Karpas-422 (cell line): ENCODE data around the gene RTN4RL1. TPM values are rescaled to one million over a fixed set of nuclear protein-coding genes. Genes with fewer than 3 reads are reported as not detected.

Experiments used
- DNase-seq: peaks from one replicate; pipeline ENCODE4 v3.0.0-alpha.2; 2015
- H2AFZ ChIP-seq: fragments of 200-600 bp; sonication (generic); 2 replicates; pipeline ENCODE4 v1.6.1; 2014; ENCODE audit warnings: antibody characterized with exemption, low read length, mixed read lengths
- H3K27ac ChIP-seq: fragments of 200-600 bp; sonication (generic); 2 replicates; pipeline ENCODE4 v1.5.1; 2014; ENCODE audit warnings: mild to moderate bottlenecking, low read length, moderate library complexity
- H3K27me3 ChIP-seq: fragments of 200-600 bp; sonication (generic); 2 replicates; pipeline ENCODE4 v1.6.1; 2014; ENCODE audit warnings: low read length, mixed read lengths
- H3K36me3 ChIP-seq: fragments of 200-600 bp; sonication (generic); 2 replicates; pipeline ENCODE4 v1.6.1; 2014; ENCODE audit warnings: low read length, mixed read lengths; ENCODE audit not compliant: insufficient read depth
- H3K4me1 ChIP-seq: fragments of 200-600 bp; sonication (generic); 2 replicates; pipeline ENCODE4 v1.6.1; 2014; ENCODE audit warnings: mild to moderate bottlenecking, low read length, mixed read lengths
- H3K4me2 ChIP-seq: fragments of 200-600 bp; sonication (generic); 2 replicates; pipeline ENCODE4 v1.6.1; 2014; ENCODE audit warnings: low read length, low read depth, mild to moderate bottlenecking; ENCODE audit not compliant: poor library complexity, severe bottlenecking
- H3K4me3 ChIP-seq: fragments of 200-600 bp; sonication (generic); 2 replicates; pipeline ENCODE4 v1.5.1; 2014; ENCODE audit warnings: mild to moderate bottlenecking, antibody characterized with exemption, low read length, mixed read lengths
- H3K79me2 ChIP-seq: fragments of 200-600 bp; sonication (generic); 2 replicates; pipeline ENCODE4 v1.6.1; 2014; ENCODE audit warnings: mild to moderate bottlenecking, low read length, mixed read lengths
- H3K9ac ChIP-seq: fragments of 200-600 bp; sonication (generic); 2 replicates; pipeline ENCODE4 v1.6.0; 2014; ENCODE audit warnings: low read length
- H3K9me2 ChIP-seq: fragments of 200-600 bp; sonication (generic), shearing (Covaris generic); replicated peaks from 2 replicates; pipeline ENCODE4 v1.6.0; 2014; ENCODE audit warnings: mild to moderate bottlenecking, low read length, moderate library complexity; ENCODE audit not compliant: insufficient read depth
- H3K9me3 ChIP-seq: fragments of 300-700, 200-600 bp; sonication (generic); 2 replicates; pipeline ENCODE4 v1.6.1; 2014; ENCODE audit warnings: low read length, mixed read lengths
- H4K20me1 ChIP-seq: fragments of 200-600 bp; sonication (generic); 2 replicates; pipeline ENCODE4 v1.6.1; 2014; ENCODE audit warnings: mild to moderate bottlenecking, antibody characterized with exemption, low read length, low read depth; ENCODE audit not compliant: insufficient read depth
- total RNA-seq: library from RNA; depleted of rRNA; stranded (reverse); fragments of >200 nt; shearing (Covaris generic); gene quantifications from 2 replicates; pipeline ENCODE4 v1.2.3, GENCODE V29; 2014; ENCODE audit warnings: low replicate concordance

Gene RTN4RL1
- total RNA-seq, 1 experiment from 2014 or later = 0.30 TPM

- H3K27ac ChIP-seq = no peak overlapping the region
- no peaks in the 10 kb centered on the region for H3K9me3 ChIP-seq
- H4K20me1 ChIP-seq = no peaks in the 10 kb centered on the region
- H3K9ac ChIP-seq = no peak overlapping the region
- no peak for DNase-seq
- no peaks in the 10 kb centered on the region for H3K9me2 ChIP-seq
- H3K79me2 ChIP-seq = no peaks in the 10 kb centered on the region
- no peaks in the 10 kb centered on the region for H3K27me3 ChIP-seq
- H3K4me1 ChIP-seq = peaks cover 3% of the 10 kb centered on the region; the same call in 1 of the 2 replicates
- H2AFZ ChIP-seq = no peak overlapping the region
- no peak overlapping the region for H3K4me2 ChIP-seq
- no peak overlapping the region for H3K4me3 ChIP-seq
- no peaks in the 10 kb centered on the region for H3K36me3 ChIP-seq
Observed at GRCh38 chr17:1977583-1978395, 47.3 kb downstream of the RTN4RL1 start.

- Histone ChIP-seq H3K4me1 (peaks cover 3% of the 10 kb centered on the region; the same call in 1 of the 2 replicates), H3K4me3 (no peak overlapping the region), H3K9me2 (no peaks in the 10 kb centered on the region), H3K9me3 (no peaks in the 10 kb centered on the region), H3K79me2 (no peaks in the 10 kb centered on the region), H3K36me3 (no peaks in the 10 kb centered on the region), H3K27me3 (no peaks in the 10 kb centered on the region), H3K4me2 (no peak overlapping the region), H3K9ac (no peak overlapping the region), H3K27ac (no peak overlapping the region), H4K20me1 (no peaks in the 10 kb centered on the region), H2AFZ (no peak overlapping the region)
- no peak for DNase-seq
Observed at GRCh38 chr17:1976683-1977064, 48.5 kb downstream of the RTN4RL1 start.

GRCh38 chr17:1976000-1976682 is 49.0 kb downstream of the RTN4RL1 start:
- no peak for DNase-seq
- Histone ChIP-seq H2AFZ (no peak overlapping the region), H3K27me3 (no peaks in the 10 kb centered on the region), H3K79me2 (no peaks in the 10 kb centered on the region), H3K27ac (no peak overlapping the region), H3K9ac (no peak overlapping the region), H3K36me3 (no peaks in the 10 kb centered on the region), H3K4me1 (peaks cover 3% of the 10 kb centered on the region; the same call in 1 of the 2 replicates), H4K20me1 (no peaks in the 10 kb centered on the region), H3K9me2 (no peaks in the 10 kb centered on the region), H3K4me2 (no peak overlapping the region), H3K4me3 (no peak overlapping the region), H3K9me3 (no peaks in the 10 kb centered on the region)

GRCh38 chr17:1975573-1975972 is 49.6 kb downstream of the RTN4RL1 start:
- H4K20me1 ChIP-seq = no peaks in the 10 kb centered on the region
- H3K9ac ChIP-seq = no peak overlapping the region
- H3K4me2 ChIP-seq = no peak overlapping the region
- H3K9me3 ChIP-seq = no peaks in the 10 kb centered on the region
- peaks cover 3% of the 10 kb centered on the region; the same call in 1 of the 2 replicates for H3K4me1 ChIP-seq
- no peaks in the 10 kb centered on the region for H3K27me3 ChIP-seq
- no peaks in the 10 kb centered on the region for H3K9me2 ChIP-seq
- no peak overlapping the region for H2AFZ ChIP-seq
- no peaks in the 10 kb centered on the region for H3K36me3 ChIP-seq
- H3K79me2 ChIP-seq = no peaks in the 10 kb centered on the region
- H3K4me3 ChIP-seq = no peak overlapping the region
- no peak overlapping the region for H3K27ac ChIP-seq
- DNase-seq = no peak

GRCh38 chr17:1972487-1973160 is 52.5 kb downstream of the RTN4RL1 start:
- Histone ChIP-seq H3K79me2 (no peaks in the 10 kb centered on the region), H3K9ac (no peak overlapping the region), H3K36me3 (no peaks in the 10 kb centered on the region), H3K27me3 (no peaks in the 10 kb centered on the region), H3K27ac (no peak overlapping the region), H2AFZ (no peak overlapping the region), H4K20me1 (no peaks in the 10 kb centered on the region), H3K4me1 (no peaks in the 10 kb centered on the region), H3K4me2 (no peak overlapping the region), H3K9me2 (no peaks in the 10 kb centered on the region), H3K4me3 (no peak overlapping the region), H3K9me3 (no peaks in the 10 kb centered on the region)
- DNase-seq = no peak

- H3K4me1 ChIP-seq = no peaks in the 10 kb centered on the region
- no peak overlapping the region for H3K4me2 ChIP-seq
- no peak for DNase-seq
Observed at GRCh38 chr17:1970843-1971384, 54.2 kb downstream of the RTN4RL1 start.

GRCh38 chr17:1969712-1970111 is 55.4 kb downstream of the RTN4RL1 start:
- no peak for DNase-seq
- no peak overlapping the region for H3K9ac ChIP-seq
- no peaks in the 10 kb centered on the region for H3K79me2 ChIP-seq
- no peaks in the 10 kb centered on the region for H3K27me3 ChIP-seq
- H3K4me3 ChIP-seq = no peak overlapping the region
- H3K9me3 ChIP-seq = no peaks in the 10 kb centered on the region
- H4K20me1 ChIP-seq = no peaks in the 10 kb centered on the region
- H2AFZ ChIP-seq = no peak overlapping the region
- no peak overlapping the region for H3K4me2 ChIP-seq
- H3K36me3 ChIP-seq = no peaks in the 10 kb centered on the region
- H3K4me1 ChIP-seq = no peaks in the 10 kb centered on the region
- no peak overlapping the region for H3K27ac ChIP-seq
- no peaks in the 10 kb centered on the region for H3K9me2 ChIP-seq

More at GRCh38 chr17:1970843-1971384, 54.2 kb downstream of the RTN4RL1 start:
- Histone ChIP-seq H2AFZ (no peak overlapping the region), H4K20me1 (no peaks in the 10 kb centered on the region), H3K79me2 (no peaks in the 10 kb centered on the region), H3K9ac (no peak overlapping the region), H3K4me3 (no peak overlapping the region), H3K36me3 (no peaks in the 10 kb centered on the region), H3K9me3 (no peaks in the 10 kb centered on the region), H3K9me2 (no peaks in the 10 kb centered on the region), H3K27me3 (no peaks in the 10 kb centered on the region), H3K27ac (no peak overlapping the region)

GRCh38 chr17:1967213-1967612 is 57.9 kb downstream of the RTN4RL1 start:
- no peaks in the 10 kb centered on the region for H3K27me3 ChIP-seq
- no peak overlapping the region for H3K9ac ChIP-seq
- H3K9me2 ChIP-seq = no peaks in the 10 kb centered on the region
- H3K9me3 ChIP-seq = no peaks in the 10 kb centered on the region
- H2AFZ ChIP-seq = no peak overlapping the region
- H3K79me2 ChIP-seq = no peaks in the 10 kb centered on the region
- H3K4me1 ChIP-seq = no peaks in the 10 kb centered on the region
- no peak overlapping the region for H3K27ac ChIP-seq
- H3K36me3 ChIP-seq = no peaks in the 10 kb centered on the region
- no peak overlapping the region for H3K4me2 ChIP-seq
- DNase-seq = no peak
- H4K20me1 ChIP-seq = no peaks in the 10 kb centered on the region
- H3K4me3 ChIP-seq = no peak overlapping the region
